ENCODE measurements around the gene RBSN.

The RBSN gene

GRCh38 chr3:15050405-15051092, 48.4 kb downstream of the RBSN start:
- H3K27ac ChIP-seq (ENCODE audit: low read depth, low read length), result no peak overlapping the region
- H3K36me3 ChIP-seq (ENCODE audit: control insufficient read depth, insufficient read depth, low read length), result peaks cover 39% of the 10 kb centered on the region
- H3K9ac ChIP-seq (ENCODE audit: low read length), result no peak overlapping the region
- no peak overlapping the region for H3K4me3 ChIP-seq (ENCODE audit: low read length)
- no peaks in the 10 kb centered on the region for H3K4me1 ChIP-seq (ENCODE audit: control insufficient read depth, insufficient read depth, low read length)
- H3K27me3 ChIP-seq (ENCODE audit: control insufficient read depth, insufficient read depth, low read length), result no peaks in the 10 kb centered on the region

- H3K9ac ChIP-seq (ENCODE audit: low read length), result no peak overlapping the region
- H3K27ac ChIP-seq (ENCODE audit: low read depth, low read length), result no peak overlapping the region
- H3K36me3 ChIP-seq (ENCODE audit: control insufficient read depth, insufficient read depth, low read length), result peaks cover 41% of the 10 kb centered on the region
- H3K27me3 ChIP-seq (ENCODE audit: control insufficient read depth, insufficient read depth, low read length), result no peaks in the 10 kb centered on the region
- no peak overlapping the region for H3K4me3 ChIP-seq (ENCODE audit: low read length)
- H3K4me1 ChIP-seq (ENCODE audit: control insufficient read depth, insufficient read depth, low read length), result no peaks in the 10 kb centered on the region
Observed at GRCh38 chr3:15049584-15049983, 49.4 kb downstream of the RBSN start.

GRCh38 chr3:15045667-15046066, 53.3 kb downstream of the RBSN start:
- no peaks in the 10 kb centered on the region for H3K4me1 ChIP-seq (ENCODE audit: control insufficient read depth, insufficient read depth, low read length)
- peaks cover 41% of the 10 kb centered on the region for H3K36me3 ChIP-seq (ENCODE audit: control insufficient read depth, insufficient read depth, low read length)
- H3K27me3 ChIP-seq (ENCODE audit: control insufficient read depth, insufficient read depth, low read length), result no peaks in the 10 kb centered on the region
- H3K4me3 ChIP-seq (ENCODE audit: low read length), result no peak overlapping the region
- H3K9ac ChIP-seq (ENCODE audit: low read length), result no peak overlapping the region
- H3K27ac ChIP-seq (ENCODE audit: low read depth, low read length), result no peak overlapping the region

- peaks cover 35% of the 10 kb centered on the region for H3K36me3 ChIP-seq (ENCODE audit: control insufficient read depth, insufficient read depth, low read length)
- H3K27ac ChIP-seq (ENCODE audit: low read depth, low read length), result no peak overlapping the region
- no peak overlapping the region for H3K4me3 ChIP-seq (ENCODE audit: low read length)
- no peak overlapping the region for H3K9ac ChIP-seq (ENCODE audit: low read length)
- no peaks in the 10 kb centered on the region for H3K4me1 ChIP-seq (ENCODE audit: control insufficient read depth, insufficient read depth, low read length)
- no peaks in the 10 kb centered on the region for H3K27me3 ChIP-seq (ENCODE audit: control insufficient read depth, insufficient read depth, low read length)
Observed at GRCh38 chr3:15044326-15044725, 54.6 kb downstream of the RBSN start.

- Histone ChIP-seq H3K27me3 (ENCODE audit: control insufficient read depth, insufficient read depth, low read length) (no peaks in the 10 kb centered on the region), H3K9ac (ENCODE audit: low read length) (no peak overlapping the region), H3K36me3 (ENCODE audit: control insufficient read depth, insufficient read depth, low read length) (peaks cover 36% of the 10 kb centered on the region), H3K27ac (ENCODE audit: low read depth, low read length) (no peak overlapping the region), H3K4me3 (ENCODE audit: low read length) (no peak overlapping the region), H3K4me1 (ENCODE audit: control insufficient read depth, insufficient read depth, low read length) (no peaks in the 10 kb centered on the region)
Observed at GRCh38 chr3:15043408-15044171, 55.4 kb downstream of the RBSN start.

- H3K9ac ChIP-seq (ENCODE audit: low read length), result no peak overlapping the region
- no peak overlapping the region for H3K27ac ChIP-seq (ENCODE audit: low read depth, low read length)
Observed at GRCh38 chr3:15042936-15043335, 56.0 kb downstream of the RBSN start.

GRCh38 chr3:15041950-15042349, 57.0 kb downstream of the RBSN start:
- Histone ChIP-seq H3K36me3 (ENCODE audit: control insufficient read depth, insufficient read depth, low read length) (peaks cover 44% of the 10 kb centered on the region), H3K9ac (ENCODE audit: low read length) (no peak overlapping the region), H3K27me3 (ENCODE audit: control insufficient read depth, insufficient read depth, low read length) (no peaks in the 10 kb centered on the region), H3K27ac (ENCODE audit: low read depth, low read length) (no peak overlapping the region), H3K4me3 (ENCODE audit: low read length) (no peak overlapping the region), H3K4me1 (ENCODE audit: control insufficient read depth, insufficient read depth, low read length) (no peaks in the 10 kb centered on the region)

More at GRCh38 chr3:15042936-15043335, 56.0 kb downstream of the RBSN start:
- Histone ChIP-seq H3K36me3 (ENCODE audit: control insufficient read depth, insufficient read depth, low read length) (peaks cover 37% of the 10 kb centered on the region), H3K4me3 (ENCODE audit: low read length) (no peak overlapping the region), H3K4me1 (ENCODE audit: control insufficient read depth, insufficient read depth, low read length) (no peaks in the 10 kb centered on the region), H3K27me3 (ENCODE audit: control insufficient read depth, insufficient read depth, low read length) (no peaks in the 10 kb centered on the region)

- H3K36me3 ChIP-seq (ENCODE audit: control insufficient read depth, insufficient read depth, low read length), result peaks cover 37% of the 10 kb centered on the region
- no peak overlapping the region for H3K9ac ChIP-seq (ENCODE audit: low read length)
- no peak overlapping the region for H3K4me3 ChIP-seq (ENCODE audit: low read length)
- H3K27ac ChIP-seq (ENCODE audit: low read depth, low read length), result no peak overlapping the region
- no peaks in the 10 kb centered on the region for H3K27me3 ChIP-seq (ENCODE audit: control insufficient read depth, insufficient read depth, low read length)
- no peaks in the 10 kb centered on the region for H3K4me1 ChIP-seq (ENCODE audit: control insufficient read depth, insufficient read depth, low read length)
Observed at GRCh38 chr3:15040844-15041243, 58.1 kb downstream of the RBSN start.

GRCh38 chr3:15038306-15038705, 60.6 kb downstream of the RBSN start:
- H3K9ac ChIP-seq (ENCODE audit: low read length), result no peak overlapping the region
- no peak overlapping the region for H3K27ac ChIP-seq (ENCODE audit: low read depth, low read length)
- H3K27me3 ChIP-seq (ENCODE audit: control insufficient read depth, insufficient read depth, low read length), result no peaks in the 10 kb centered on the region
- no peak overlapping the region for H3K4me3 ChIP-seq (ENCODE audit: low read length)
- no peaks in the 10 kb centered on the region for H3K4me1 ChIP-seq (ENCODE audit: control insufficient read depth, insufficient read depth, low read length)
- peaks cover 48% of the 10 kb centered on the region for H3K36me3 ChIP-seq (ENCODE audit: control insufficient read depth, insufficient read depth, low read length)

GRCh38 chr3:15033103-15033502, 65.8 kb downstream of the RBSN start:
- peaks cover 58% of the 10 kb centered on the region for H3K36me3 ChIP-seq (ENCODE audit: control insufficient read depth, insufficient read depth, low read length)

GRCh38 chr3:15032650-15033049, 66.3 kb downstream of the RBSN start:
- Histone ChIP-seq H3K27ac (ENCODE audit: low read depth, low read length) (no peak overlapping the region), H3K9ac (ENCODE audit: low read length) (no peak overlapping the region), H3K4me1 (ENCODE audit: control insufficient read depth, insufficient read depth, low read length) (no peaks in the 10 kb centered on the region), H3K4me3 (ENCODE audit: low read length) (no peak overlapping the region), H3K27me3 (ENCODE audit: control insufficient read depth, insufficient read depth, low read length) (no peaks in the 10 kb centered on the region), H3K36me3 (ENCODE audit: control insufficient read depth, insufficient read depth, low read length) (peaks cover 54% of the 10 kb centered on the region)

More at GRCh38 chr3:15033103-15033502, 65.8 kb downstream of the RBSN start:
- Histone ChIP-seq H3K4me1 (ENCODE audit: control insufficient read depth, insufficient read depth, low read length) (no peaks in the 10 kb centered on the region), H3K27ac (ENCODE audit: low read depth, low read length) (no peak overlapping the region), H3K9ac (ENCODE audit: low read length) (no peak overlapping the region), H3K27me3 (ENCODE audit: control insufficient read depth, insufficient read depth, low read length) (no peaks in the 10 kb centered on the region), H3K4me3 (ENCODE audit: low read length) (no peak overlapping the region)

- Histone ChIP-seq H3K27me3 (ENCODE audit: control insufficient read depth, insufficient read depth, low read length) (no peaks in the 10 kb centered on the region), H3K36me3 (ENCODE audit: control insufficient read depth, insufficient read depth, low read length) (peaks cover 47% of the 10 kb centered on the region), H3K27ac (ENCODE audit: low read depth, low read length) (no peak overlapping the region), H3K4me3 (ENCODE audit: low read length) (no peak overlapping the region), H3K9ac (ENCODE audit: low read length) (no peak overlapping the region), H3K4me1 (ENCODE audit: control insufficient read depth, insufficient read depth, low read length) (no peaks in the 10 kb centered on the region)
Observed at GRCh38 chr3:15029625-15030024, 69.3 kb downstream of the RBSN start.

- Histone ChIP-seq H3K9ac (ENCODE audit: low read length) (no peak overlapping the region), H3K36me3 (ENCODE audit: control insufficient read depth, insufficient read depth, low read length) (peaks cover 39% of the 10 kb centered on the region), H3K4me1 (ENCODE audit: control insufficient read depth, insufficient read depth, low read length) (no peaks in the 10 kb centered on the region), H3K4me3 (ENCODE audit: low read length) (no peak overlapping the region), H3K27me3 (ENCODE audit: control insufficient read depth, insufficient read depth, low read length) (no peaks in the 10 kb centered on the region), H3K27ac (ENCODE audit: low read depth, low read length) (no peak overlapping the region)
Observed at GRCh38 chr3:15023719-15024118, 75.2 kb downstream of the RBSN start.
